Measurements from ENCODE around the gene ADCY2.

Gene ADCY2

GRCh38 chr5:7868773-7869473 is 473.0 kb downstream of the ADCY2 start, which contains the start of the genes FASTKD3 and MTRR:
FASTKD3 (minus strand) TSS chr5:7869031; CDS start chr5:7868083, 948 bp downstream.
MTRR (plus strand) TSS chr5:7869148; CDS start chr5:7870795, 1,647 bp downstream.
- DNase-seq (ENCODE audit: low read depth in 2 of 2): peak; percentile 72 to 74

- DNase-seq (ENCODE audit: low read depth in 2 of 2): no peak
Measured at GRCh38 chr5:7869474-7870136, 473.7 kb downstream of the ADCY2 start.

GRCh38 chr5:7871653-7872052 is 475.7 kb downstream of the ADCY2 start:
- DNase-seq (ENCODE audit: low read depth in 2 of 2): no peak

GRCh38 chr5:7872517-7873130 is 476.7 kb downstream of the ADCY2 start:
- DNase-seq (ENCODE audit: low read depth in 2 of 2): no peak

- no peak for DNase-seq (ENCODE audit: low read depth in 2 of 2)
Measured at GRCh38 chr5:7873216-7873615, 477.3 kb downstream of the ADCY2 start.

GRCh38 chr5:7874639-7875038 is 478.7 kb downstream of the ADCY2 start:
- DNase-seq (ENCODE audit: low read depth in 2 of 2): no peak

- DNase-seq (ENCODE audit: low read depth in 2 of 2): no peak
Measured at GRCh38 chr5:7875151-7875550, 479.2 kb downstream of the ADCY2 start.

GRCh38 chr5:7876867-7877266 is 480.9 kb downstream of the ADCY2 start:
- DNase-seq (ENCODE audit: low read depth in 2 of 2): no peak

- no peak for DNase-seq (ENCODE audit: low read depth in 2 of 2)
Measured at GRCh38 chr5:7877851-7878250, 481.9 kb downstream of the ADCY2 start.

- no peak for DNase-seq (ENCODE audit: low read depth in 2 of 2)
Measured at GRCh38 chr5:7878381-7878873, 482.5 kb downstream of the ADCY2 start.
